Measurements from ENCODE around the gene SUPT3H.

The SUPT3H gene

DNA sequence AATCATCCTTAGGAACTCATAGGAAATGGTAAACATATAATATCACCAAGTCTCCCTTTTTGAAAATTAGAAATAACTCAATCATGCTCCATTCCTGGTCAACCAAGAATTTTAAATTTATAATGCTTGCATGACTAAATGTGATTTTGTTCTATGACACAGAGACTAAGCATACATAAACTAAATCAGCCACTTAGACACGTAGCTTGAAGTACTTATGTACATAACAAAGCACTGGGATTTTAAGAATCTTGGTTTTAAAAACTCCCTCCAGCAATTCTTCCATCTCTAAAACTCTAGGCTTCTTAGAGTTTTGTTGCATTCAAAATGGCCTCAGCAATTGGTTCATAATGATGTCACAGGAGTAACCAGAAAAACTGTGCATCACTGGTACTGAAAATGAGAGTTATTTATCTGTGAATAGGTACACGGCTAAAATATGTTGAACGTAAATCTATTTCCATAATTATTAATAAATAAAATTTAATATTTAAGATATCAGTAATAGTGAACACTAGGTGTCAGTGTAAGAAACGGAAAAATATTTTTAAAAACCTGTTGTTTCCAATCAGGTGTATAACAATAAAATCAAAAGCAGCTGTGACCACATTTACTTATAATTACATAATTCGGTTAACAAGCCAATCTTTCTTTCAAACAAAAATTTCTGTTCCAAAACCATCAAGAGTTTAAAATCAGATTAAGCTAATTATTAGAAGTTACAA, 291.2 kb downstream of the SUPT3H start:
- no peak for DNase-seq
- CTCF ChIA-PET: no interaction called here

DNA sequence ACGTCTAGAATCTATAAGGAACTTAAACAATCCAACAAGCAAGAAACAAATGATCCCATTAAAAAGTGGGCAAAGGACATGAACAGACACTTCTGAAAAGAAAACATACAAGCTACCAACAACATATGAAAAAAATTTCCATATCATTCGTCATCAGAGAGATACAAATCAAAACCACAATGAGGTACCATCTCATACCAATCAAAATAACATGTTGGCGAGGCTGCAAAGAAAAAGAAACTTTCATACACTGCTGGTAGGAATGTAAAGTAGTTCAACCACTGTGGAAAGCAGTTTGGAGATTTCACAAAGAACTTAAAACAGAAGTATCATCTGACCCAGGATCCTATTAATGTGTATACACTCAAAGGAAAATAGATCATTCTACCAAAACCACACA, 293.5 kb downstream of the SUPT3H start:
- no peak for DNase-seq
- Histone ChIP-seq H3K36me3 (ENCODE audit: control insufficient read depth in 4 of 4, insufficient read depth in 4 of 4, low read length in 3 of 4) (no peaks in the 10 kb centered on the region), H3K9me3 (ENCODE audit: control extremely low read depth in 1 of 5, control insufficient read depth in 4 of 5, insufficient read depth in 2 of 5, low read depth in 1 of 5, low read length in 4 of 5) (peaks cover 0 to 14% (median 4%) of the 10 kb centered on the region in 5 experiments), H3K27ac (ENCODE audit: insufficient read depth in 1 of 2, low read depth in 1 of 2, low read length in 2 of 2, poor library complexity in 1 of 2, severe bottlenecking in 2 of 2) (no peak overlapping the region), H3K27me3 (replicated peaks in 2 of 5; ENCODE audit: control insufficient read depth in 4 of 5, insufficient read depth in 5 of 5, low read length in 4 of 5) (no peaks in the 10 kb centered on the region), H3K4me3 (ENCODE audit: control insufficient read depth in 1 of 7, extremely low read depth in 1 of 7, insufficient read depth in 4 of 7, low read depth in 2 of 7, low read length in 6 of 7) (no peak overlapping the region), H3K4me1 (ENCODE audit: control extremely low read depth in 1 of 4, control insufficient read depth in 4 of 4, insufficient read depth in 4 of 4, low read length in 3 of 4) (no peaks in the 10 kb centered on the region)
- ChIA-PET POLR2A (no interaction called here), CTCF (no interaction called here)
- WGBS (ENCODE audit: insufficient coverage): no CpG with 5 or more reads among the region's 3 CpGs

More for the DNA sequence above, 291.2 kb downstream of the SUPT3H start:
- Histone ChIP-seq H3K4me3 (ENCODE audit: control insufficient read depth in 1 of 7, extremely low read depth in 1 of 7, insufficient read depth in 4 of 7, low read depth in 2 of 7, low read length in 6 of 7) (no peak overlapping the region), H3K27ac (ENCODE audit: insufficient read depth in 1 of 2, low read depth in 1 of 2, low read length in 2 of 2, poor library complexity in 1 of 2, severe bottlenecking in 2 of 2) (no peak overlapping the region), H3K36me3 (ENCODE audit: control insufficient read depth in 4 of 4, insufficient read depth in 4 of 4, low read length in 3 of 4) (no peaks in the 10 kb centered on the region), H3K4me1 (ENCODE audit: control extremely low read depth in 1 of 4, control insufficient read depth in 4 of 4, insufficient read depth in 4 of 4, low read length in 3 of 4) (no peaks in the 10 kb centered on the region), H3K9me3 (ENCODE audit: control extremely low read depth in 1 of 5, control insufficient read depth in 4 of 5, insufficient read depth in 2 of 5, low read depth in 1 of 5, low read length in 4 of 5) (peaks cover 0 to 2% (median 0%) of the 10 kb centered on the region in 5 experiments), H3K27me3 (replicated peaks in 2 of 5; ENCODE audit: control insufficient read depth in 4 of 5, insufficient read depth in 5 of 5, low read length in 4 of 5) (no peaks in the 10 kb centered on the region)
- no CpG with 5 or more reads among the region's 5 CpGs for WGBS (ENCODE audit: insufficient coverage)
- POLR2A ChIA-PET: no interaction called here

DNA sequence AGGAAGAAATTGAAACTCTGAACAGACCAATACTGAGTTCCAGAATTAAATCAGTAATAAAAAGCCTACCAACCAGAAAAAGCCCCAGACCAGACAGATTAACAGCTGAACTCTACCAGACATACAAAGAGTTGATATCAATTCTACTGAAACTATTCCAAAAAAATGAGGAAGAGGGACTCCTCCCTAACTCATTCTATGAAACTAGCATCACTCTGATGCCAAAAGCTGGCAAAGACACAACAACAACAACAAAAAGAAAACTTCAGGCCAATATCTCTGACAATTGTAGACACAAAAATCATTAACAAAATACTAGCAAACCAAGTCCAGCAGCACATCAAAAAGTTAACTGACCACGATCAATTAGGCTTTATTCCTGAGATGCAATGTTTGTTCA, 295.6 kb downstream of the SUPT3H start:
- H3K4me1 ChIP-seq (ENCODE audit: control extremely low read depth in 1 of 4, control insufficient read depth in 4 of 4, insufficient read depth in 4 of 4, low read length in 3 of 4): no peaks in the 10 kb centered on the region
- H3K4me3 ChIP-seq (ENCODE audit: control insufficient read depth in 1 of 7, extremely low read depth in 1 of 7, insufficient read depth in 4 of 7, low read depth in 2 of 7, low read length in 6 of 7): no peak overlapping the region
- no peaks in the 10 kb centered on the region for H3K27me3 ChIP-seq (replicated peaks in 2 of 5; ENCODE audit: control insufficient read depth in 4 of 5, insufficient read depth in 5 of 5, low read length in 4 of 5)
- peaks cover 4 to 30% (median 7%) of the 10 kb centered on the region in 5 experiments for H3K9me3 ChIP-seq (ENCODE audit: control extremely low read depth in 1 of 5, control insufficient read depth in 4 of 5, insufficient read depth in 2 of 5, low read depth in 1 of 5, low read length in 4 of 5)
- DNase-seq: no peak
- CTCF ChIA-PET: no interaction called here
- POLR2A ChIA-PET: no interaction called here
- no peaks in the 10 kb centered on the region for H3K36me3 ChIP-seq (ENCODE audit: control insufficient read depth in 4 of 4, insufficient read depth in 4 of 4, low read length in 3 of 4)
- no peak overlapping the region for H3K27ac ChIP-seq (ENCODE audit: insufficient read depth in 1 of 2, low read depth in 1 of 2, low read length in 2 of 2, poor library complexity in 1 of 2, severe bottlenecking in 2 of 2)
- WGBS (ENCODE audit: insufficient coverage): no CpG with 5 or more reads among the region's 1 CpG

GRCh38 chr6:45081634-45082033, 296.1 kb downstream of the SUPT3H start:
- H3K4me3 ChIP-seq (ENCODE audit: control insufficient read depth in 1 of 7, extremely low read depth in 1 of 7, insufficient read depth in 4 of 7, low read depth in 2 of 7, low read length in 6 of 7): no peak overlapping the region
- no CpG with 5 or more reads among the region's 1 CpG for WGBS (ENCODE audit: insufficient coverage)
- no peaks in the 10 kb centered on the region for H3K27me3 ChIP-seq (replicated peaks in 2 of 5; ENCODE audit: control insufficient read depth in 4 of 5, insufficient read depth in 5 of 5, low read length in 4 of 5)
- DNase-seq: no peak
- H3K27ac ChIP-seq (ENCODE audit: insufficient read depth in 1 of 2, low read depth in 1 of 2, low read length in 2 of 2, poor library complexity in 1 of 2, severe bottlenecking in 2 of 2): no peak overlapping the region
- ChIA-PET POLR2A (no interaction called here), CTCF (no interaction called here)
- no peaks in the 10 kb centered on the region for H3K4me1 ChIP-seq (ENCODE audit: control extremely low read depth in 1 of 4, control insufficient read depth in 4 of 4, insufficient read depth in 4 of 4, low read length in 3 of 4)
- H3K9me3 ChIP-seq (ENCODE audit: control extremely low read depth in 1 of 5, control insufficient read depth in 4 of 5, insufficient read depth in 2 of 5, low read depth in 1 of 5, low read length in 4 of 5): peaks cover 4 to 30% (median 7%) of the 10 kb centered on the region in 5 experiments
- no peaks in the 10 kb centered on the region for H3K36me3 ChIP-seq (ENCODE audit: control insufficient read depth in 4 of 4, insufficient read depth in 4 of 4, low read length in 3 of 4)

GRCh38 chr6:45078432-45078831, 299.3 kb downstream of the SUPT3H start:
- Histone ChIP-seq H3K4me3 (ENCODE audit: control insufficient read depth in 1 of 7, extremely low read depth in 1 of 7, insufficient read depth in 4 of 7, low read depth in 2 of 7, low read length in 6 of 7) (no peak overlapping the region), H3K27me3 (replicated peaks in 2 of 5; ENCODE audit: control insufficient read depth in 4 of 5, insufficient read depth in 5 of 5, low read length in 4 of 5) (no peaks in the 10 kb centered on the region), H3K9me3 (ENCODE audit: control extremely low read depth in 1 of 5, control insufficient read depth in 4 of 5, insufficient read depth in 2 of 5, low read depth in 1 of 5, low read length in 4 of 5) (peaks cover 4 to 30% (median 7%) of the 10 kb centered on the region in 5 experiments), H3K4me1 (ENCODE audit: control extremely low read depth in 1 of 4, control insufficient read depth in 4 of 4, insufficient read depth in 4 of 4, low read length in 3 of 4) (peaks cover 0 to 10% (median 4%) of the 10 kb centered on the region in 4 experiments), H3K27ac (ENCODE audit: insufficient read depth in 1 of 2, low read depth in 1 of 2, low read length in 2 of 2, poor library complexity in 1 of 2, severe bottlenecking in 2 of 2) (no peak overlapping the region), H3K36me3 (ENCODE audit: control insufficient read depth in 4 of 4, insufficient read depth in 4 of 4, low read length in 3 of 4) (no peaks in the 10 kb centered on the region)
- peak; percentile 6 to 40 (median 28) for DNase-seq
- POLR2A ChIA-PET: no interaction called here
- CTCF ChIA-PET: no interaction called here
- no CpG with 5 or more reads among the region's 3 CpGs for WGBS (ENCODE audit: insufficient coverage)

DNA sequence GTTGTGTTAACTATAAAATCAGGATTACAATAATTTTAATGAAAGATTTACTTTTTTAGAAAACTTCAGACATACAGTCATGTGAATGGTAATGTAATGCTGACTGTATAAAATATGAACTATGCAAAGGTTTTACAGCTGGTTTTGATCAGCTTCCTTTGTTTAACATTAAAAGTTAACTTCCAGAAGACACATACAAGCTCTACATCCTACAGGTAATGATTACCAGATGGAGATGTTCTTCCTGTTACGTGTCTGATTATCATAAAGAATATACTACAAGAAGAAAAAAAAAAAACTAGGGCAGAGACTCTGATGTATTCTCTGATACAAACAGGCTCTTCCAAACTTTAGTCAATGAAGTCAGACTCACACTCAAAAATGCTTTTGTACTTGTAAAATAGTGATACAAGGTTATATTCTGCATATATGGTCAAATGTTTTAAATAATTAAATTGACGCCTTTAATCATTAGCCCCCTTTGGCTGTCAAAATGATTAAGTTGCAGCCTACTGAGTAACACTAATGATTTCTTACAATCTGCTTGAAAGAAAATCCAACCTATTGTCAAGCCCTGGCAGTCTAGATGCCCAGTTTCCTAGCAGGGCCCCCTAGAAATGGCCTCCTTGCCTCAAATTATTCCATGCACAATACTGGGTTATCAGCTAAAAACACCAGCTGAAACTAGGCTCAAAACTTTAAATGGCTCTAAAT, 301.4 kb downstream of the SUPT3H start:
- ChIA-PET CTCF (interaction anchor here (1.4 kb wide), 1 partner anchor 38 kb away, joined by 3 read pairs; no protein-coding TSS in a partner anchor), POLR2A (no interaction called here)

DNA sequence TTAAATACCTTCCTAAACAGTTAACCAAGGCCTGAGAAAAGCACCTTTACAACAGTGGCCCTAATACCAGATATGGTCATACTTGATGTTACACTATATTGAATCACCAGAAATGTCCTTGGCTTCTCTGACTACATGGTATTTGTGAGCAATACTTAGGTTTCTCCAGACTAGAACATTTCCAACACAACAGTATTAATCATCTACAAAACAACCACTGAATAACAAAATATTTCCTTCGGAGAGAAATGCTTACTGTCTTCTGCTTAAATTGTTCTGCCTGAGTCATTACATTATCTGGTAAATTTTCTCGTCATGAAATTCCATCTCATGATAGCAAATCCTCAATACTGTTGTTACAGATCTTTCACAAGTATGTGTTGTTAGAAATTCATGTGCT, 302.5 kb downstream of the SUPT3H start:
- H3K27ac ChIP-seq (ENCODE audit: insufficient read depth in 1 of 2, low read depth in 1 of 2, low read length in 2 of 2, poor library complexity in 1 of 2, severe bottlenecking in 2 of 2): no peak overlapping the region
- WGBS (ENCODE audit: insufficient coverage): no CpG with 5 or more reads among the region's 2 CpGs
- POLR2A ChIA-PET: no interaction called here

More for the DNA sequence above, 301.4 kb downstream of the SUPT3H start:
- WGBS (ENCODE audit: insufficient coverage): 100% methylated on average over 1 of the region's 2 CpGs
- Histone ChIP-seq H3K4me1 (ENCODE audit: control extremely low read depth in 1 of 4, control insufficient read depth in 4 of 4, insufficient read depth in 4 of 4, low read length in 3 of 4) (peaks cover 0 to 12% (median 5%) of the 10 kb centered on the region in 4 experiments), H3K27ac (ENCODE audit: insufficient read depth in 1 of 2, low read depth in 1 of 2, low read length in 2 of 2, poor library complexity in 1 of 2, severe bottlenecking in 2 of 2) (no peak overlapping the region), H3K4me3 (ENCODE audit: control insufficient read depth in 1 of 7, extremely low read depth in 1 of 7, insufficient read depth in 4 of 7, low read depth in 2 of 7, low read length in 6 of 7) (no peak overlapping the region), H3K27me3 (replicated peaks in 2 of 5; ENCODE audit: control insufficient read depth in 4 of 5, insufficient read depth in 5 of 5, low read length in 4 of 5) (no peaks in the 10 kb centered on the region), H3K9me3 (ENCODE audit: control extremely low read depth in 1 of 5, control insufficient read depth in 4 of 5, insufficient read depth in 2 of 5, low read depth in 1 of 5, low read length in 4 of 5) (peaks cover 3 to 30% (median 7%) of the 10 kb centered on the region in 5 experiments), H3K36me3 (ENCODE audit: control insufficient read depth in 4 of 4, insufficient read depth in 4 of 4, low read length in 3 of 4) (no peaks in the 10 kb centered on the region)
- DNase-seq: no peak

More for the DNA sequence above, 302.5 kb downstream of the SUPT3H start:
- no peak overlapping the region for H3K4me3 ChIP-seq (ENCODE audit: control insufficient read depth in 1 of 7, extremely low read depth in 1 of 7, insufficient read depth in 4 of 7, low read depth in 2 of 7, low read length in 6 of 7)
- H3K36me3 ChIP-seq (ENCODE audit: control insufficient read depth in 4 of 4, insufficient read depth in 4 of 4, low read length in 3 of 4): no peaks in the 10 kb centered on the region
- peaks cover 0 to 12% (median 5%) of the 10 kb centered on the region in 4 experiments for H3K4me1 ChIP-seq (ENCODE audit: control extremely low read depth in 1 of 4, control insufficient read depth in 4 of 4, insufficient read depth in 4 of 4, low read length in 3 of 4)
- CTCF ChIA-PET: no interaction called here
- no peak for DNase-seq
- peaks cover 2 to 26% (median 7%) of the 10 kb centered on the region in 5 experiments for H3K9me3 ChIP-seq (ENCODE audit: control extremely low read depth in 1 of 5, control insufficient read depth in 4 of 5, insufficient read depth in 2 of 5, low read depth in 1 of 5, low read length in 4 of 5)
- H3K27me3 ChIP-seq (replicated peaks in 2 of 5; ENCODE audit: control insufficient read depth in 4 of 5, insufficient read depth in 5 of 5, low read length in 4 of 5): no peaks in the 10 kb centered on the region

All from common myeloid progenitor, CD34-positive (primary cell).